Measurements from ENCODE around the gene SNAP23.

SNAP23 gene

DNA sequence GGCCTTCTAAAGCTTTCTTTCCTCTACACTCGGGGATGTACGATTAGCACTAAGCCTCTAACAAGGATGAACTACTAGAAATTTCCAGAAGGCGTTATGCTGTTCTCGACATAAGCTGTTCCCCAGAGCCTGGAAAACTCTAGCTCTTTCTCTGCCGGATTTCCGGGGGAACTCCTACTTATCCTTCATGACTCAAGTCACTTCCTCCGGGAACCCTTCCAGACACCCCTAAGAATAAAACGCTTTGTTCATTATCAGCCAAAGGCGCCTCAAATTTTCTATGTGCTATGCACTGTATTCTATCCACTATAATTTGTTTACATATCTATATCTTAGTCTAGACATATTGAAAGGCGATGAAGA is 455 bp upstream of the SNAP23 start:
- in situ Hi-C loops (cut with MboI; ENCODE audit: low sequenced_read_pairs), result no loop called here

DNA sequence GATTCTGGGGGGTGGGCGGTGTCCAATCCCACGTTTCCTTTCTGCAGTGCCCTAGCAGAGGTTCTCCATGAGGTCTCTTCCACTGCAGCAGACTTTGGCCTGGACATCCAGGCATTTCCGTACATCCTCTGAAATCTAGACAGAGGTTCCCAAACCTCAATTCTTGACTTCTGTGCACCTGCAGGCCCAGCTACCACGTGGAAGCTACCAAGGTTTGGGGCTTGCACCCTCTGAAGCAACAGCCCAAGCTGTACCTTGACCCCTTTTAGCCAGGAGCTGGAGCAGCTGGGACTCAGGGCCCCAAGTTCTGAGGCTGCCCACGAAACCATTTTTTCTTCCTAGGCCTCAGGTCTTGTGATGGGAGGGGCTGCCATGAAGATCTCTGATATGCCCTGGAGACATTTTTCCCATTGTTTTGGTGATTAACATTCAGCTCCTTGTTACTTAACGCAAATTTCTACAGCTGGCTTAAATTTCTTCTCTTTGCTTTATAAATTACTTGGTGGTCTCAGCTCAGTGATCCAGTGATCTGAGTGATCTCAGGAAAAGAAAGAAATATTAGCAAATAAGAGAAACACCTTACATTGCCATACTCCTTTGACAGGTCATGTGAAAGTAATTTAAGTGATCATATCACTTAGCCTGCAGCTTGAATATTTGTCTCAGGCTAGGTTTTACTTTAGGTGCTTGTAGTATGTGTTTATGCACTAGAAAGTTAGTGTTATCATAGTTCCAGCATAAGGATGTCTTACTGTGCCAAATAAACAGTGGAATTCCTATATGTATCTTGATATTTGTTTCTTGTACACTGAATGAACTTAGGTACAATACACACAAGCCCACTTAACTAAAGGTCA is 3.0 kb downstream of the SNAP23 start:
- in situ Hi-C loops (cut with MboI; ENCODE audit: low sequenced_read_pairs), result no loop called here

DNA sequence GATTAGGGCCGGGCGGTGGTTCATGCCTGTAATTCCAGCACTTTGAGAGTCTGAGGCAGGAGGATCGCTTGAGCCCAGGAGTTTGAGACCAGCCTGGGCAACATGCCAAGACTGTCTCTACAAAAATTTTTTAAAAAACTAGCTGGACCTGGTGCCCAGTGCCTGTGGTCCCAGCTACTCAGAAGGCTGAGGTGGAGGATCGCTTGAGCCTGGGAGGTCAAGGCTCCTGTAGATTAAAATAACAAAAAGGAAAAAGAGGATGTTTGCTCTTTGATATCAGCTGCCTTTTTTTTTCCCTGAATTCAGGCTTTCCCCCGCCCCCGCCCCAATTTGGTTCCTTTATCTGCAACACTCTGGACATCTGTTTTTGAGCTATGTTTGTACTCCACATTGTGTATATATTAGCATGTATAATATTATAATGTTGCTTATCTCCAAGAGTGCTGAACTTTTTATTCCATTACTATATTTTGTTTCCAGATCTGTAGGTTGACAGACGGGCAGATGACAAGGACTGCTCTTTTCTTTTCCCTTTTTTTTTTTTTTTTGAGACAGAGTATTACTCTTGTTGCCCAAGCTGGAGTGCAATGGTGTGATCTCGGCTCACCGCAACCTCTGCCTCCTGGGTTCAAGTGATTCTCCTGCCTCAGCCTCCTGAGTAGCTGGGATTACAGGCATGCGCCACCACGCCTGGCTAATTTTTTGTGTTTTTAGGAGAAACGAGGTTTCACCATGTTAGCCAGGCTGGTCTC is 4.6 kb downstream of the SNAP23 start:
- in situ Hi-C loops (cut with MboI; ENCODE audit: low sequenced_read_pairs), result no loop called here

DNA sequence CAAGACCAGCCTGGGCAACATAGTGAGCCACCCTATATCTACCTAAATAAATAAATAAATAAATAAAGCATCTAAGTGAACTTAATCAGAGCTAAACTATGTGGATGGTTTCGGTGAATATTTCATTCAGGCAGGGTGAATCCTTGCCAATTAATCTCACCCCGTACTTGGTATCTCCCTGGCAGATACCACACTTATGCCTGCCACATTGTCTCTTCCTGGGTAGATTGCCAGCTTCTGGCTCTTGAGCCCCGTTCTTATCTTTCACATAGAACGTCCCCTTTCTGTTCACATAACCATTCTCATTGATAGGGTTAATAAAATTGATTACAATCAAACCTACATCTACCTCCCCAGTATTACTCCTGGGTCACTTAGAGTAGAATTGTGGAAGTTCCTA is 7.0 kb downstream of the SNAP23 start:
- in situ Hi-C loops (cut with MboI; ENCODE audit: low sequenced_read_pairs), result no loop called here

DNA sequence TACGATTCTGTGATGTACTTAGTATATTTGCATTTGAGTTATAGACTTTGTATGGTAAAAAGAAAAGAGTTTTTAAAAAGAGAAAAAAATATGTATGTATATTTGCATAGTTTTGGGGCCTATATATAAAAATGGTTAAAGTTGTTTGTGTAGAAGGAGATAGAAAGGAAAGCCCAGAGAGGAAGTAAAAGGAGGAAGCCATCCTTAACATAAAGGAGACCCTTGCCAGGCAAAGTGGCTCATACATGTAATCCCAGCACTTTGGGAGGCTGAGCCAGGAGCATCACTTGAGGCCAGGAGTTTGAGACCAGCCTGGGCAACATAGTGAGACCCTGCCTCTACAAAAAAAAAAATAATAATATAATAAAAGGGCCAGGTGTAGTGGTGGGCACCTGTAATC is 8.4 kb downstream of the SNAP23 start:
- in situ Hi-C loops (cut with MboI; ENCODE audit: low sequenced_read_pairs), result no loop called here

DNA sequence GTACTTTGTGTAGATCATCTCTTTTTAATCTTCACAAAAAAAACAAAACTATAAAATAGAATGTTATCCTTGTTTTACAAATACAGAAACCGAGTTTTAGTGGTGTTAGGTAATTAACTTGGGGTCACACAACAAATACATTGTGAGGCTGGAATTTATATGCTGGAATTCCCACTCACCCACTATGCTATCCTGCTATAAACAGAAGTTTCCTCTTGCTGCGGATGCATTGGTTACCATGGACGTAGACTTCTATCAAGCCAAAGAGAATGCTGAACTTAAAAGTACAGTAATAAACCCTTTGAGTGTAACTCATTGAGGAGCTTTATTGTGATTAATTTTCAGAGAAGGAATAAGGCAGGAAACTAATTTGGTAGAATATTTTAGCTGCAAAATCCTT is 9.2 kb downstream of the SNAP23 start:
- in situ Hi-C loops (cut with MboI; ENCODE audit: low sequenced_read_pairs), result no loop called here

DNA sequence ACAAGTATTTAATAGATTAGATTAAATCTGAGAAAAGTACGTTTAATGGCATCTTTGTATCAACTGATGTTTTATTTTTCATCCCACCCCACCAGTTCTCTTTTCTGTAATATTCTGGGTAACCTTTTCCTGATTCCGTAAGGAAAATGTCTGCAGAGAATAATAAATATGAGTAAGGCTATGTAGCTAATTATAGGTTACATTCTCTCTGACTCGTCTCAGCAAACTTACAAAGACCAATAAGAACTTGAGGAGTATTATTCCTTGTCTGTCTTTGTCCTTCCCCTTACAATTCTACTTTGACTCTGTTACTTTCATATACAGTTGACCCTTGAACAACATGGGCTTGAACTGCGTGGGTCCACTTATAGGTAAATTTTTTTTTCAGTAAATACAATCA is 12.1 kb downstream of the SNAP23 start:
- in situ Hi-C loops (cut with MboI; ENCODE audit: low sequenced_read_pairs), result no loop called here

DNA sequence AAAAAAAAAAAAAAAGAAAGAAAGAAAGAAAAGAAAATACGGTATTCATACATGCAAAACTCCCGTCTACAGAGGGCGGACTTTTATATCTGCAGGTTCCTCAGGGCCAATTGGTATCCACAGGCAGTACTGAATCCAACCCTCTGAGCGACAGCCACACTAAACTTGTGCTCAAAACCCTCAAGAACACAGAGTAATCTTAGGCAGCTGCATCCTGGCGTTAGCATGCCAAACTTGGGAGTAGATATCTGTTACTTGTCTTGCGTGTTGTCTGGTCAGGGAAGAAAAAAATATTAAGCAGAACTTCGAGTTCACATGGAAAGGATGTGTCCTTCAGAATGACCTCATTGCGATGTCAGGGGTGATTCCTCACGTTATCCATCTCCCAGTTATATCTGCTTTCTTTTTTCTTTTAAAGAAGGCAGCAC is 12.8 kb downstream of the SNAP23 start:
- in situ Hi-C loops (cut with MboI; ENCODE audit: low sequenced_read_pairs), result no loop called here

DNA sequence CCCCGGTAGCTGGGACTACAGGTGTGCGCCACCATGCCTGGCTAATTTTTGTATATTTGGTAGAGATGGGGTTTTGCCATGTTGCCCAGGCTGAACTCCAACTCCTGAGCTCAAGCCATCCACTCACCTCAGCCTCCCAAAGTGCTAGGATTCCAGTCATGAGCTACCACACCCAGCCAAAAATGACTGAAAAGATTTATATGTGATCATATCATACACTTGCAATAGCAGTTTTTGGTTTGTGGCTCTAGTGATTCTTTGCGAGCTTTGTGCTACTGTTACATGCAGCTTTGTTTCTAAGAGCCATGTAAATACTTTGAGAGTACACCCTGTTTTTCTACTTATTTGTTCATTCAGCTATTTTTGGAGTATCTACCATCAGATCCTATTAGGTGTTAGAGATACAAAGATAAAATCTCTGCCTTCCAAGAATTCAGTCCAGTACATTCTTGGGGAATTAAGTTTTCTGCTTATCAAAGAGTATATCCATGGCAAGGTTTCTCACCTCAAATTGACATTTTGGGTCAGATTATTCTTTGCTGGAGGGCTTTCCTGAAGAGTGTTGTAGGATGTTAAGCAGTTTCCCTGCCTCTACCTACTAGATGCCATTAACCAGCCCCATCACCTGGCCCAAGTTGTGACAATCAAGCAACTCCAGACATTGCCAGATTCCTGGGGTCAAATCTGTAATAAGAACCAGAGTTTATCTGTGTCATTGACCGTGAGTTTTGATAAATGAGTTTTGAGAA is 15.0 kb downstream of the SNAP23 start:
- in situ Hi-C loops (cut with MboI; ENCODE audit: low sequenced_read_pairs), result no loop called here

DNA sequence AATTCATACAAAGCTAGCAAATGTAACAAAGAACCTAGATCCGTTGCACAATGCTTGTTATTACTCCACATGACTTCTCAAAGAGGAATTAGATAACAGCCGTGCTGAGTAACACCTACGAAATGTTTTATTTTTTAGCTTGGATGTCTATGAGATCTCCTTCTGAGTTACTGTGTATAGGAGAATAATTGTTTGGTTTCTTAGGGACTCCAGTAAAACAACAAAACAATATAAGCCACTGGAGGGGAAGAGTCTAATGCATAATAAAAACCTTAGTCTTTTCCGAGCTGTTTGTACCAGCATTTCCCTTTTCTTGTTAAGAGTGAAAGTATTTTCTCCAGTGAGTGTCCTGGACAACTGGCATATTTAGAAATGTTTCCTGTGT is 15.6 kb downstream of the SNAP23 start:
- in situ Hi-C loops (cut with MboI; ENCODE audit: low sequenced_read_pairs), result no loop called here

DNA sequence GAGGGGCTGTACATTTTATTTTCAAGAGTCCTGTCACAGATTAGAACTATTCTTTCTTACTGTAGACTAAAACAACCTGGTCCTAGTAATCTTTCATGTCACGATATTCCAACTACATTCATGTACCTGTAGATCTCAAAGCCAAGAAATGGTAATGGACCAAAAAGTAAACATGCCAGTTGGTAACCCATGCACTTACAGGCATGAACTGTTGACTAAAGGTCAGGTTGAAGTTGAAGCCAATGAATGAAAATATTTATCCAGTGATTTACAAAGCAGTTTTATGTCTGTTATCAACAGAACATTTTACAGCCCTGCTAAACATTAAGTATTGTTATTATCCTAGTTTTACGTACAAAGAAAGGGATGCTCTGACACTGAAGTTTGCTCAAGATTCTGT is 27.9 kb downstream of the SNAP23 start:
- in situ Hi-C loops (cut with MboI; ENCODE audit: low sequenced_read_pairs), result no loop called here

DNA sequence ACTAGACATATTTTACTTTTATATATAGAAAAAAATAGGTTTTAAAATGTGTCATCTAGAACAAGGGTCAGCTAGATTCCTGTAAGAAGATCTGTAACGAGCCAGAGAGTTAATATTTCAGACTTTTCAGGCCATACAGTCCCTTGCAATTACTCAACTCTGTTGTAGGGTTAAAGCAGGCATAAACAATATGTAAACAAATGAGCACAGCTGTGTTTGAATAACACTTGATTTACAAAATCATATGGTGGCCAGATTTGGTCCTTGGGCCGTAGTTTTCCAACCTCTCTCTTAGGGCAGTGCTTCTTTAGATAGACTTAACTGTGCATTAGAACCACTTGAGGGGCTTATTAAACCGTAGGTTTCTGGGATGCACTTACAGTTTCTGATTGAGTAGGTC is 33.5 kb downstream of the SNAP23 start:
- in situ Hi-C loops (cut with MboI; ENCODE audit: low sequenced_read_pairs), result no loop called here

DNA sequence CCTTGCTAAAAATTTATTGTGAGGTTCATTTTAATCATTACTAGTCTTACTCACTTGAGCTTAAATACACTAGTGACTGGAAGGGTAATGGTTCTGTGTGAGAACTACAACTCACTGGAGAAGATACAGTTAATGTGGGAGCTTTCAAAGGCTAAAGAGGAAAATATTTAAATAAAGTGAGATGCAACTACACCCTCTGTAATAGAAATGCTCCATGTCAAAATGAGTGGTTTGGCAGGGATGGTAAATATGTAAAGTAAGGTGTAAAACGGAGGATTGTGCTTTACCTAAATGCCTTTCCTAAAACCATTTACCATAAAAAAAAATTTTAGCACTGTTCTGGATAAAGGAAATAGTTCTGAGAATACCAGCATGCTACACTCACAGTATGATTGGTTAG is 37.8 kb downstream of the SNAP23 start:
- in situ Hi-C loops (cut with MboI; ENCODE audit: low sequenced_read_pairs), result no loop called here

DNA sequence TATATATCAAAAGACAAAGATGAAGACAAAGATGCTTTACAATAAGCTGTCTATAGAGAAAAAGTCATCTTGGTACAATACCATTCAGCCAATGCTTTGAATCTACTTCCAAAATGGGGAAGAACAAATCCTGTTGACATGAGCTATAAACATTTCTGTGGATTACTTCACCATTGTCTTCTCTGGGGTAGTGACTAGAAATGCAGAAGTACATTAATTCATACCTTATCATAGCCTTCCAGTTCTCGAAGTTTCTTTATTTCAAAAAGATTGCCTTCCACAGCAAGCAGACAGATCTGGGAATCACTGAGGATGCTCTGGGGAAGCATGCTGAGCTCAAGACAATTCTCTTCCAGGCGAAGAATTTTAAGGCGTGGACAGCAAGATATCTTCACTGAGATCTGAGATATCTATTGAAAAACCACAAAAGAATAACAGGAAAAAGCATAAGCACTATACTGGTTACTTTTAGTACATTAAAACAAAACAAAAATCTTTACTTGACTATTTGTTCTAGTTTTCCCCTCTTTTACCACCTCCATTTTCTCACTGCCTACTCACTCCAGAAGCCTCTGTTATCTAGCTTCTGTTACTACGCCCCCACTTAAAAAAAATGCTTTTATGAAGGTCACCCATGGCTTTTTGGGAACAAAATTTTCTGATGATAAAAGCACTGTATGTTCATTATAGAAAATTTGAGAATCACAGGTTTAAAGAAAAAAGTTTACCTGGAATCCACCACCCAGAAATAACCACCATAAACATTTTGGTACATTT is 49.6 kb downstream of the SNAP23 start:
- in situ Hi-C loops (cut with MboI; ENCODE audit: low sequenced_read_pairs), result no loop called here

DNA sequence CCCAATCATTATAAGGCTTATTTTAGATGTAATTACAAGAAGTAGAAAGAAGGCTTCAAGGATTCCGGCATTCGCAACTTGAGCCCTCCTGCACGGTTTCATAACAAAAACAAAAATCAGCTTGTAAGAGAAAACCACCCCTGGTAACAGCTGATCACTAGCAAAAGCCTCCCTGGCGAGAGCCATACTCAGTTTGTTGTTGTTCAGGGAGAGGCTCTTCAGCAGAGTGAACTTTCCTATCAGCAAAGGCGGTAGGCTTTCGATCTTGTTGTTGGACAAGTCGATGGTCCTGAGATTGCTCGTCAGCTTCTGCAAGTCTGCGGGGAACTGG is 52.4 kb downstream of the SNAP23 start:
- in situ Hi-C loops (cut with MboI; ENCODE audit: low sequenced_read_pairs), result no loop called here

DNA sequence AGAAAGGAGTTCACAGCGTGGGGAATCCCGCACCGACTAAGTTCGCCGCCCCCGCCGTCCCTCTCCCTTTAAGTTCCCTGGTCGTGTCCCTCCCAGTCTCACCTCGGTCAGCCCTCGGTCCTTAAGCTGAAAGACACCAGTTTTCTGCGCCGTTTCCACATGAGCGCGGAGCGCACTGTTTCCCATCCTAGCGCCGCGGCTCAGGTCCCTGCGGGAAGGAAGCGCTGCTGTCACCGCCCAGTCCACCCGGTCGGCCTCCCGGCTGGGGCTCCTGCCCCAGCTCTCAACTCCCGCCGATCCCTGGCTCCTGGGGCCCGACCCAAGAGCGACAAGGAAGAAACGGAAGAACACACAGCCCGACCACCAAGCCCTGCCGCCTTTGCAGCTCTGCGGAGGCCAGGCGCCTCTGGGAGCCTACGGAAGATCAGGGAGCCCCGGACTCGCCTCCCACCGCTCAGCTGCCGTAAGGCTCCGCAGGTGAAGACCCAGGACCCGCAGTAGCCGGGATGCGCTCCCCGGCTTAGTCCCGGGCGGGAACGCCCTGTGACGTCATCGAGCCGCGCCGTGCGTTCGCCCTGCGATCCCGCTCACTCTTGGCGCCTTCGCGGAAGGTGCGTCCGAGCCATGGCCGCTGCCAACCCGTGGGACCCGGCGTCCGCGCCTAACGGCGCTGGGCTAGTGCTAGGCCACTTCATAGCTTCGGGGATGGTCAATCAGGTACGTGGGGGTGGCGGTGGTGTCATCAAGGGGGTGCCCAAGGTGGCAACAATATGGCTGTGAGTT is 53.0 kb downstream of the SNAP23 start, which contains the start of the genes HAUS2 and LRRC57:
HAUS2 (plus strand) TSS at position 590 of the 783 bp plus-strand sequence; CDS start at position 625, 35 bp downstream.
LRRC57 (minus strand) TSS at position 545 of the 783 bp plus-strand sequence; CDS start at position 186, 359 bp downstream.
- in situ Hi-C loops (cut with MboI; ENCODE audit: low sequenced_read_pairs), result no loop called here

DNA sequence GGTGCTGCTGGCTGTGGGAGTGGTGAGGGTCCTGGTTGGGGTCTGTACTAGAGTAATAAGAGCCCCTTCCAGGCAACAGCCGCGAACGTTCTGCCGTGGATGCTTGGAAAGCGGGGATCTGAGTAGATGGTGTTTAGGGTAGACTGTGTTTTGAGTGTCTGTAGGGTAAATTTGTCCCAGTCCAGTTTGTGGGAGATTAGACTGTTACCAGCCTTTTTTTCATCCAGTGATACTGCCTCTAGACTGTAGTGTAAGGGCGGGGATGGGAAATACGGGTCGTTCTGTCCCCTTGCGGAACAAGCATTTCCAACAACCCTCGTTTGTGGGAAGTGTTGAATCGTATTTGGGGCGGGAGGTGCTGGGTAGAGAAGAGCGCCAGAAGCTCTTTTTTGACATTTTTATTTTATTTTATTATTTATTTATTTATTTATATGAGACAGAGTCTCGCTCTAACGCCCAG is 53.6 kb downstream of the SNAP23 start:
- in situ Hi-C loops (cut with MboI; ENCODE audit: low sequenced_read_pairs), result no loop called here

DNA sequence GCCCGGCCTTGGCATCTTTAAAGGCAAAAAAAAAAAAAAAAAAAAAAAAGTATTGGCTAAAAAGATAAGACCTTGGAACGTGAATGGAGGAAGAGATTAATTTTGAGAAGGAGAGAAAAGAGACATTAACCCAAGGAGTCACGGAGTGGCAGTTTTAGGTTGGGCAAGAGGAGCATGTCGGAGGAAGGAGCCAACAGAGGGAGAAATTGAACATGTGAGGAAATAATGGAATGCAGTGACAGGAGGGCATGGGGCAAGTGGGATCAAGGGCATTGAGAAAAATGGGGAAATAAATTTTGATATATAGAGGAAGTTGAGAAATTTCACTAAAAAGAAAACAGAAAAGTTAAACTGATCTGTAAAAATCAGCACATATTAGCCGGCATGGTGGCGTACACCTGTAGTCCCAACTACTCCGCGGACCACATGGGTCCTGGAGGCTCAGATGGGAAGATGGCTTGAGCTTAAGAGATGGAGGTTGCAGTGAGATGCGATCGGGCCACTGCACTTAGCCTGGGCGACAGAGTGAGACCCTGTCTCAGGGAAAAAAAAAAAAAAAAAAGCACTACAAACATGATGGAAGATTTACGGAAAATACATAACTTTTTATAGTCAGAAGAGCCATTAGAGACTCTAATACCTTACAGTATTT is 54.4 kb downstream of the SNAP23 start:
- in situ Hi-C loops (cut with MboI; ENCODE audit: low sequenced_read_pairs), result no loop called here

DNA sequence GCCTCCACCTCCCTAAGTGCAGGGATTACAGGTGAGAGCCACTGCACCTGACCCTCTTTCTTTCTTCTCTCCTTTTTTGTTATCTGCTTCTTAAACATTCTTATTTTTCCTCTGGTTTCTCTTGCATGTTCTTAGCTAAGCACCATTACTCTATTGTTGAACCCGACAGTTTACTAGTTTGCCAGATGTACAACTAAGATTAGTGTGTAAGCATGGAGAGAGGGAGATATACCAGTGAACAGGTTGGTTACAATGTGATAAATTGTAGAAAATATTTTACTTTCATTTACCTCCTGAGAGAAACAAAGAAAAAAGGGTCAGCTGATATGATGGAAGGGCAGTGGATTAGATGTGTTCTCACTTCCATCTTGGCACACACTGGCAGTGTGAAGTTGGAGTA is 58.1 kb downstream of the SNAP23 start:
- in situ Hi-C loops (cut with MboI; ENCODE audit: low sequenced_read_pairs), result no loop called here

Data from HL-60/S4 treated with phorbol 12-myristate 13-acetate at 8.2 ng/mL for 4 days and 3 days (cell line).